Ishikawa (cell line): ENCODE measurements around the gene MICOS13.

Experiments used
- CREB1 ChIP-seq: IDR thresholded peaks from 2 replicates; pipeline ENCODE4 v1.6.1; 2012; ENCODE audit warnings: low read depth
- TCF12 ChIP-seq: IDR thresholded peaks from 2 replicates; pipeline ENCODE4 v1.6.1; 2012; ENCODE audit warnings: low read depth

DNA sequence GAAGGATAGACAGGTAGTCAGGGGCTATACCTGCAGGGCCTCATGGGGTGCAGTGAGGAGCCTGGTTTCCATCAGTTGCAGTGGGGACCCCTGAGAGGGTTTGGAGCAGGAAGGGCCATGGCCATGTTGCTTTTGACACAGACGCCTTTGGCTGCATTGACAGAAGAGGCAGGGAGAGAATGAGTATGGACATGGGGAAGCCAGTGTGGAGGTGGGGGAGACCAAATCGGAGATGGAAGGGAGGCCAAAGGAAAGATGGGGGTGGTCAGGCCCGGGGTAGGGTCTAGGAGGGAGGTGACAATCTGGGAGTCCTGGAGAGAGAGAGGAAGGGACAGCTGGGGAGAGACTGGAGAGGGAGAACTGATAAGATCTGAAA, 1.8 kb upstream of the MICOS13 start:
- TF ChIP-seq TCF12 (no peak), CREB1 (no peak)
